Right lobe of liver (tissue), 6 donors: ENCODE data around the gene AQP12A. TPM values are rescaled to one million over a fixed set of nuclear protein-coding genes. Genes with fewer than 3 reads are reported as not detected.

Source experiments
- ATAC-seq, 4 donors: fragments of 200-7000 bp; cut with Tn5 transposase; one replicate each; pipeline ENCODE4 v1.9.1; 2020; ENCODE audit warnings: mild to moderate bottlenecking in 4 of 4, moderate library complexity in 4 of 4
- DNase-seq, 3 donors: peaks; one replicate each; pipeline ENCODE4 v3.0.0-alpha.2; 2020
- H3K27ac ChIP-seq, 3 donors: fragments of 200-600 bp; one replicate each; pipeline ENCODE4 v1.8.0; 2022
- H3K27me3 ChIP-seq, 2 donors: fragments of 200-600 bp; one replicate each; pipeline ENCODE4 v1.8.0; 2022
- H3K36me3 ChIP-seq, 4 donors: fragments of 200-600 bp; sonication (generic) in 1 of 4; one replicate each; pipeline versions ENCODE4 v1.5.1 to v1.8.0; 2017 to 2022; ENCODE audit warnings: control low read depth in 1 of 4
- H3K4me1 ChIP-seq, 4 donors: fragments of 200-600 bp; sonication (generic) in 1 of 4; one replicate each; pipeline versions ENCODE4 v1.5.1 to v1.8.0; 2017 to 2022; ENCODE audit warnings: control low read depth in 1 of 4
- H3K4me3 ChIP-seq, 3 donors: fragments of 200-600 bp; one replicate each; pipeline ENCODE4 v1.8.0; 2022
- H3K9me3 ChIP-seq, 4 donors: fragments of 200-600 bp; sonication (generic) in 1 of 4; one replicate each; pipeline versions ENCODE4 v1.5.1 to v1.8.0; 2017 to 2022; ENCODE audit warnings: control low read depth in 1 of 4
- CTCF ChIP-seq, 4 donors: fragments of 200-600 bp in 3 of 4; fragments of 450-650 bp in 1 of 4; IDR thresholded peaks; one replicate each; pipeline versions ENCODE4 v1.5.1 to v1.8.0; 2016 to 2022; ENCODE audit warnings: antibody characterized with exemption in 4 of 4, mild to moderate bottlenecking in 2 of 4
- POLR2A ChIP-seq: fragments of 450-650 bp; IDR thresholded peaks from one replicate; pipeline ENCODE4 v1.6.1; 2017; ENCODE audit warnings: antibody characterized with exemption, mild to moderate bottlenecking
- WGBS: methylation state at CpG from one replicate; pipeline ENCODE4 v1.1.6; 2018; ENCODE audit warnings: low coverage, low lambda C conversion rate; ENCODE audit not compliant: insufficient coverage; ENCODE audit errors: missing lambda C conversion rate; 5-methylcytosine and 5-hydroxymethylcytosine counted together
- intact Hi-C, 2 donors: fragments of 100-400 bp; cut with DNase I; formaldehyde crosslinking; loops; one replicate each; pipeline versions ENCODE4 v1.11.2 to v1.14.1; 2022
- total RNA-seq, 6 experiments: library from RNA; depleted of rRNA in 2 of 6; stranded (reverse); fragments of >200 nt in 2 of 6; fragmentation: NEBNext Ultra II Directional in 3 of 6; extraction: Animal tissue kit (Norgen Biotek cat#: 25700) in 3 of 6; gene quantifications; one replicate each; pipeline versions ENCODE4 v1.1.0 to v1.2.4, GENCODE V29; 2016 to 2023
- donor health status: DM: no; HTN: yes; CAD: no.
- donor health status: DM: no; HTN: no; CAD: no.
- donor health status: DM: no; HTN: no; CAD: no.
- donor health status: DM: no; HTN: yes; CAD: no.
- donor health status: DM: no; HTN: yes; CAD: no.

The AQP12A gene
- total RNA-seq, 6 experiments from 2014 or later, result not detected

GRCh38 chr2:240717681-240718581, 26.3 kb downstream of the AQP12A start:
- H3K9me3 ChIP-seq, result no peaks in the 10 kb centered on the region
- no peak for TF ChIP-seq CTCF (IDR thresholded peaks at IDR 0.05)
- no peak for TF ChIP-seq POLR2A
- no peak for DNase-seq
- WGBS, result 64% methylated on average over 4 of the region's 31 CpGs
- H3K27ac ChIP-seq, result no peak overlapping the region
- no peak for ATAC-seq
- H3K4me1 ChIP-seq, result no peaks in the 10 kb centered on the region
- no peak overlapping the region for H3K4me3 ChIP-seq
- intact Hi-C loops, result no loop called here
- H3K27me3 ChIP-seq, result no peaks in the 10 kb centered on the region
- H3K36me3 ChIP-seq, result no peaks in the 10 kb centered on the region

DNA sequence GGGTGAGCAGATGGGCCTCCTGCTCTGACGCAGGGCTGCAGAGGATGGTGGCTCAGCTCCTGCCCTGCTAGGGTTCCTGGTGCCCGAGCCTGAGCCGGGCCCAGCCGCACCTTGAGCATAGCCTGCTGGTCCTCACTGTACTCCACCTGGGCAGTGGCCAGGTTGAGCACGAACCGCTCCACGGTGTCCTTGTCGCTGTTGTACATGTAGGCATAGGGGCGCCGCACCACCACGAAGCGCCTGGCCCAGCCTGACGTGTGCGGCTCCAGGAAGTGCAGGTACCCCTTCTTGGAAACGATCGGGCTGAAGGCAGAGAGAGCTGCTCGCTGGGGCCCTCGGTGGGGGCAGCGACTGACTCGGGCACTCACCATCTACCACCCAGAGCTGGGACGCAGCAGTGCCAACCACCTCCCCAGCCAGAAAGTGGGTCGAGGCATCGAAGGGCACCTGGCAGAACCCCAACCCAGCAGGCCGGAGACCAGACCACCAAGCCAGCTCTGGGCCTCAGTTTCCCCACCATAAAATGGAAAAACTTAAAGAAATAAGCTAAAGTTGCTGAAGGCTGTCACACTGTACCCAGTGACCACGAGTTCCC, 27.3 kb downstream of the AQP12A start:
- Histone ChIP-seq H3K4me3 (no peak overlapping the region), H3K36me3 (no peaks in the 10 kb centered on the region), H3K27ac (no peak overlapping the region), H3K27me3 (no peaks in the 10 kb centered on the region), H3K9me3 (no peaks in the 10 kb centered on the region), H3K4me1 (no peaks in the 10 kb centered on the region)
- TF ChIP-seq POLR2A, result no peak
- no peak for TF ChIP-seq CTCF (IDR thresholded peaks at IDR 0.05)
- ATAC-seq (no peak), DNase-seq (no peak)
- intact Hi-C loops, result no loop called here
- 81% methylated on average over 8 of the region's 25 CpGs for WGBS

DNA sequence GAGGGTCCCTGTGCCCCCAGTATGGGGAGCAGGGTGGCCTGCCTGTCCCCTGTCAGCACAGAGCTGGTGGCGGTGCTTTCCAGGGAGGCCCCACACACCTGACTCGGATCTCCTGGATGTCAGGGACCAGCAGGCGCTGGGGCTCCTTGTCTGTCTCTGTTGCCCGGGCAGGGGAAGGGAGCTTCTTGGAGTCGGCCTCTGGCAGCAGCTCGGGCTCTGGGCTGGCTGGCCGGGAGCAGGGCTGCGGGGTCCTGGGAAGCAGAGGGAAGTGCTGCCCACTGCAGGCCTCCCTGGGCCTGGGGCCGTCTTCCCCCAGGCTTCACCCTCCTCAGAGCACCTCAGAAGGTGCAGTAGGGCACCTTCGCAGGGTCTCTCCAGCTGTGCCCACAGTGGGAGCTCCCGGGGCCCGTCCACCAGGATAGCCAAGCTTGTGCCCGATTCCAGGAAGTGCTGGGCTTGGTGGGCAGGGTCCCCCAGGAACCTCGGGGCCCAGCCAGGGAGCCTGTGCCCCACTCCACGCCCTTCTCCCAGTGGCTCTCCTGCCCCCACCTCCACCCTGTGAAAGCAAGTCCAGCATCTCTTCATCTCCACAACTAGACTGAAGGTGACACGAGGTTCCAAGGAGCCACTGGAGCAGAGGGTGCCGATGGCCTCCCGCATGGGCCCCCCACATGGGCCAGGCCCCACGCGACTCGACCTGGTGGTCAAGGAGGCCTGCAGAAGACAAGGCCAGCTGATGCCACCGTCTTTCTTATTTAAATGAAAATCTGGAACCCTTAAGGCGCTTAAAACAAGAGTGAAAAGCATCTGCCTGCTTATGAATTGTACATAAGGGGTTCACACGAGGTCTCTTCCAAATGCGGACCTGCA, 28.2 kb downstream of the AQP12A start:
- DNase-seq (no peak), ATAC-seq (no peak)
- no peaks in the 10 kb centered on the region for H3K36me3 ChIP-seq
- 59% methylated on average over 8 of the region's 25 CpGs for WGBS
- H3K27me3 ChIP-seq, result no peaks in the 10 kb centered on the region
- H3K4me1 ChIP-seq, result no peaks in the 10 kb centered on the region
- H3K4me3 ChIP-seq, result no peak overlapping the region
- intact Hi-C loops, result no loop called here
- TF ChIP-seq POLR2A (no peak), CTCF (IDR thresholded peaks at IDR 0.05) (no peak)
- no peak overlapping the region for H3K27ac ChIP-seq
- H3K9me3 ChIP-seq, result no peaks in the 10 kb centered on the region

- ATAC-seq (no peak), DNase-seq (no peak)
- WGBS, result 91% methylated on average over 8 of the region's 25 CpGs
- Histone ChIP-seq H3K36me3 (no peaks in the 10 kb centered on the region), H3K27ac (no peak overlapping the region), H3K9me3 (no peaks in the 10 kb centered on the region), H3K4me3 (no peak overlapping the region), H3K27me3 (no peaks in the 10 kb centered on the region), H3K4me1 (no peaks in the 10 kb centered on the region)
- intact Hi-C loops, result no loop called here
- no peak for TF ChIP-seq POLR2A
These were observed 29.3 kb downstream of the AQP12A start for GRCh38 chr2:240720686-240721595.
